ES-I3 (cell line): ENCODE results near the gene WDR45B.

ENCODE experiments used
- H3K36me3 ChIP-seq: 2 replicates; pipeline ENCODE4 v1.6.1; 2013; ENCODE audit warnings: mild to moderate bottlenecking, low read length, control low read depth, moderate library complexity; ENCODE audit not compliant: insufficient read depth
- H3K4me1 ChIP-seq: 2 replicates; pipeline ENCODE4 v1.6.1; 2013; ENCODE audit warnings: mild to moderate bottlenecking, control low read depth, low read length; ENCODE audit not compliant: insufficient read depth
- H3K9ac ChIP-seq: 2 replicates; pipeline ENCODE4 v1.6.1; 2013; ENCODE audit warnings: low read depth, mild to moderate bottlenecking, low read length, moderate library complexity
- H3K9me3 ChIP-seq: 2 replicates; pipeline ENCODE4 v1.6.1; 2013; ENCODE audit warnings: mild to moderate bottlenecking, low read length, moderate library complexity; ENCODE audit not compliant: control insufficient read depth, insufficient read depth

WDR45B gene

GRCh38 chr17:82667668-82668000 lies 19.4 kb upstream of the WDR45B start:
- H3K9ac ChIP-seq, result no peak overlapping the region
- H3K4me1 ChIP-seq, result no peaks in the 10 kb centered on the region; the same call in 1 of the 2 replicates
- H3K36me3 ChIP-seq, result no peaks in the 10 kb centered on the region
- no peaks in the 10 kb centered on the region for H3K9me3 ChIP-seq

- Histone ChIP-seq H3K9me3 (no peaks in the 10 kb centered on the region), H3K9ac (no peak overlapping the region), H3K4me1 (no peaks in the 10 kb centered on the region; the same call in 1 of the 2 replicates)
Observed at GRCh38 chr17:82666931-82667667, 18.9 kb upstream of the WDR45B start.

GRCh38 chr17:82665891-82666290 lies 17.6 kb upstream of the WDR45B start:
- no peak overlapping the region for H3K9ac ChIP-seq
- no peaks in the 10 kb centered on the region; the same call in 1 of the 2 replicates for H3K4me1 ChIP-seq
- H3K9me3 ChIP-seq, result no peaks in the 10 kb centered on the region
- no peaks in the 10 kb centered on the region for H3K36me3 ChIP-seq

More at GRCh38 chr17:82666931-82667667, 18.9 kb upstream of the WDR45B start:
- H3K36me3 ChIP-seq, result no peaks in the 10 kb centered on the region

- no peaks in the 10 kb centered on the region; the same call in 1 of the 2 replicates for H3K4me1 ChIP-seq
- H3K9me3 ChIP-seq, result no peaks in the 10 kb centered on the region
- no peaks in the 10 kb centered on the region for H3K36me3 ChIP-seq
- no peak overlapping the region for H3K9ac ChIP-seq
Observed at GRCh38 chr17:82665217-82665616, 17.0 kb upstream of the WDR45B start.

- Histone ChIP-seq H3K4me1 (no peaks in the 10 kb centered on the region; the same call in 1 of the 2 replicates), H3K36me3 (no peaks in the 10 kb centered on the region), H3K9ac (no peak overlapping the region), H3K9me3 (no peaks in the 10 kb centered on the region)
Observed at GRCh38 chr17:82664701-82665182, 16.5 kb upstream of the WDR45B start.

- H3K4me1 ChIP-seq, result no peaks in the 10 kb centered on the region; the same call in 1 of the 2 replicates
- no peak overlapping the region for H3K9ac ChIP-seq
- no peaks in the 10 kb centered on the region for H3K36me3 ChIP-seq
- H3K9me3 ChIP-seq, result no peaks in the 10 kb centered on the region
Observed at GRCh38 chr17:82664276-82664575, 16.0 kb upstream of the WDR45B start.

- no peak overlapping the region for H3K9ac ChIP-seq
- no peaks in the 10 kb centered on the region for H3K36me3 ChIP-seq
- H3K9me3 ChIP-seq, result no peaks in the 10 kb centered on the region
- H3K4me1 ChIP-seq, result no peaks in the 10 kb centered on the region; the same call in 1 of the 2 replicates
Observed at GRCh38 chr17:82663381-82664275, 15.4 kb upstream of the WDR45B start.

GRCh38 chr17:82662711-82663261 lies 14.5 kb upstream of the WDR45B start:
- no peak overlapping the region for H3K9ac ChIP-seq
- H3K36me3 ChIP-seq, result no peaks in the 10 kb centered on the region
- H3K4me1 ChIP-seq, result no peaks in the 10 kb centered on the region; the same call in 1 of the 2 replicates
- H3K9me3 ChIP-seq, result no peaks in the 10 kb centered on the region

- Histone ChIP-seq H3K36me3 (no peaks in the 10 kb centered on the region), H3K9ac (no peak overlapping the region), H3K4me1 (no peaks in the 10 kb centered on the region; the same call in 1 of the 2 replicates), H3K9me3 (no peaks in the 10 kb centered on the region)
Observed at GRCh38 chr17:82661717-82662683, 13.8 kb upstream of the WDR45B start.

GRCh38 chr17:82659886-82660285 lies 11.6 kb upstream of the WDR45B start:
- H3K9me3 ChIP-seq, result no peaks in the 10 kb centered on the region
- no peaks in the 10 kb centered on the region; the same call in 1 of the 2 replicates for H3K4me1 ChIP-seq
- no peaks in the 10 kb centered on the region for H3K36me3 ChIP-seq
- no peak overlapping the region for H3K9ac ChIP-seq

GRCh38 chr17:82658796-82659452 lies 10.7 kb upstream of the WDR45B start:
- Histone ChIP-seq H3K36me3 (no peaks in the 10 kb centered on the region), H3K4me1 (no peaks in the 10 kb centered on the region), H3K9me3 (no peaks in the 10 kb centered on the region), H3K9ac (no peak overlapping the region)

GRCh38 chr17:82658331-82658730 lies 10.1 kb upstream of the WDR45B start:
- H3K9me3 ChIP-seq, result no peaks in the 10 kb centered on the region
- no peak overlapping the region for H3K9ac ChIP-seq
- H3K4me1 ChIP-seq, result no peaks in the 10 kb centered on the region
- no peaks in the 10 kb centered on the region for H3K36me3 ChIP-seq

GRCh38 chr17:82657926-82658325 lies 9.7 kb upstream of the WDR45B start:
- Histone ChIP-seq H3K36me3 (no peaks in the 10 kb centered on the region), H3K4me1 (no peaks in the 10 kb centered on the region)

More at GRCh38 chr17:82657926-82658325, 9.7 kb upstream of the WDR45B start:
- Histone ChIP-seq H3K9me3 (no peaks in the 10 kb centered on the region), H3K9ac (no peak overlapping the region)
